Muscle of leg (tissue), 16 donors: ENCODE results near the gene TRIM38. TPM values are rescaled to one million over a fixed set of nuclear protein-coding genes. Genes with fewer than 3 reads are reported as not detected.

Experiments
- DNase-seq: peaks from one replicate; pipeline ENCODE4 v3.0.0; 2013
- H3K27ac ChIP-seq: one replicate; pipeline ENCODE4 v1.5.1; 2013; ENCODE audit warnings: mild to moderate bottlenecking, low read length, control low read depth
- H3K27me3 ChIP-seq: one replicate; pipeline ENCODE4 v1.6.1; 2013; ENCODE audit warnings: low read length; ENCODE audit not compliant: control insufficient read depth, insufficient read depth
- H3K36me3 ChIP-seq: one replicate; pipeline ENCODE4 v1.6.1; 2013; ENCODE audit warnings: low read length; ENCODE audit not compliant: control insufficient read depth, insufficient read depth
- H3K4me1 ChIP-seq: one replicate; pipeline ENCODE4 v1.6.1; 2013; ENCODE audit warnings: low read length; ENCODE audit not compliant: control insufficient read depth, insufficient read depth
- H3K4me3 ChIP-seq: one replicate; pipeline ENCODE4 v1.5.1; 2013; ENCODE audit warnings: low read length, control low read depth
- H3K9me3 ChIP-seq: replicated peaks from 2 replicates; pipeline ENCODE4 v1.6.1; 2013; ENCODE audit warnings: low read depth, low read length; ENCODE audit not compliant: control insufficient read depth
- WGBS: methylation state at CpG from one replicate; pipeline ENCODE4 v1.1.5; 2013; ENCODE audit warnings: missing lambda C conversion rate; ENCODE audit not compliant: insufficient coverage; 5-methylcytosine and 5-hydroxymethylcytosine counted together
- long read RNA-seq, 11 donors: transcript quantifications; one replicate each; lab custom pipeline, GENCODE V29; 2026
- polyA plus RNA-seq, 8 donors: library from polyadenylated mRNA; unstranded; fragments of 120-200 nt; gene quantifications; one replicate each; pipeline versions ENCODE4 v1.2.1 to v1.2.3, GENCODE V29; 2013; ENCODE audit warnings: inconsistent platforms in 1 of 8, low replicate concordance in 1 of 8; ENCODE audit not compliant: insufficient read length in 8 of 8, insufficient read depth in 1 of 8
- total RNA-seq: library from RNA; stranded (reverse); fragments of 120-200 nt; gene quantifications from one replicate; pipeline ENCODE4 v1.2.4, GENCODE V29; 2013

Gene TRIM38, protein sequence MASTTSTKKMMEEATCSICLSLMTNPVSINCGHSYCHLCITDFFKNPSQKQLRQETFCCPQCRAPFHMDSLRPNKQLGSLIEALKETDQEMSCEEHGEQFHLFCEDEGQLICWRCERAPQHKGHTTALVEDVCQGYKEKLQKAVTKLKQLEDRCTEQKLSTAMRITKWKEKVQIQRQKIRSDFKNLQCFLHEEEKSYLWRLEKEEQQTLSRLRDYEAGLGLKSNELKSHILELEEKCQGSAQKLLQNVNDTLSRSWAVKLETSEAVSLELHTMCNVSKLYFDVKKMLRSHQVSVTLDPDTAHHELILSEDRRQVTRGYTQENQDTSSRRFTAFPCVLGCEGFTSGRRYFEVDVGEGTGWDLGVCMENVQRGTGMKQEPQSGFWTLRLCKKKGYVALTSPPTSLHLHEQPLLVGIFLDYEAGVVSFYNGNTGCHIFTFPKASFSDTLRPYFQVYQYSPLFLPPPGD
- total RNA-seq (4.8 TPM), polyA plus RNA-seq (10 to 100 TPM in 1 of 8 donors, 1 to 10 TPM in 7; 4.8 to 11.5 (median 6.2) TPM)
- long read RNA-seq, donor 1: 0 reads
- long read RNA-seq, donor 2: 0 reads
- long read RNA-seq, donor 3: 0 reads
- long read RNA-seq, donor 4, partial matches to known transcripts: 5 of 5 reads
- long read RNA-seq, donor 4, other reads (novel, unspliced or antisense): 0 of 5 reads
- long read RNA-seq, donor 5, full-length matches to known transcripts: 6 of 6 reads
- long read RNA-seq, donor 5, partial matches to known transcripts: 0 of 6 reads
- long read RNA-seq, donor 5, other reads (novel, unspliced or antisense): 0 of 6 reads
- long read RNA-seq, donor 6, full-length matches to known transcripts: 1 of 1 reads
- long read RNA-seq, donor 6, partial matches to known transcripts: 0 of 1 reads
- long read RNA-seq, donor 6, other reads (novel, unspliced or antisense): 0 of 1 reads
- long read RNA-seq, donor 7, full-length matches to known transcripts: 1 of 1 reads
- long read RNA-seq, donor 7, partial matches to known transcripts: 0 of 1 reads
- long read RNA-seq, donor 7, other reads (novel, unspliced or antisense): 0 of 1 reads
- long read RNA-seq, donor 8, full-length matches to known transcripts: 1 of 1 reads
- long read RNA-seq, donor 8, partial matches to known transcripts: 0 of 1 reads
- long read RNA-seq, donor 8, other reads (novel, unspliced or antisense): 0 of 1 reads
- long read RNA-seq, donor 9, full-length matches to known transcripts: 2 of 2 reads
- long read RNA-seq, donor 9, partial matches to known transcripts: 0 of 2 reads
- long read RNA-seq, donor 9, other reads (novel, unspliced or antisense): 0 of 2 reads
- long read RNA-seq, donor 10, full-length matches to known transcripts: 4 of 4 reads
- long read RNA-seq, donor 10, partial matches to known transcripts: 0 of 4 reads
- long read RNA-seq, donor 10, other reads (novel, unspliced or antisense): 0 of 4 reads
- long read RNA-seq, donor 11, full-length matches to known transcripts: 2 of 2 reads
- long read RNA-seq, donor 11, partial matches to known transcripts: 0 of 2 reads
- long read RNA-seq, donor 11, other reads (novel, unspliced or antisense): 0 of 2 reads

DNA sequence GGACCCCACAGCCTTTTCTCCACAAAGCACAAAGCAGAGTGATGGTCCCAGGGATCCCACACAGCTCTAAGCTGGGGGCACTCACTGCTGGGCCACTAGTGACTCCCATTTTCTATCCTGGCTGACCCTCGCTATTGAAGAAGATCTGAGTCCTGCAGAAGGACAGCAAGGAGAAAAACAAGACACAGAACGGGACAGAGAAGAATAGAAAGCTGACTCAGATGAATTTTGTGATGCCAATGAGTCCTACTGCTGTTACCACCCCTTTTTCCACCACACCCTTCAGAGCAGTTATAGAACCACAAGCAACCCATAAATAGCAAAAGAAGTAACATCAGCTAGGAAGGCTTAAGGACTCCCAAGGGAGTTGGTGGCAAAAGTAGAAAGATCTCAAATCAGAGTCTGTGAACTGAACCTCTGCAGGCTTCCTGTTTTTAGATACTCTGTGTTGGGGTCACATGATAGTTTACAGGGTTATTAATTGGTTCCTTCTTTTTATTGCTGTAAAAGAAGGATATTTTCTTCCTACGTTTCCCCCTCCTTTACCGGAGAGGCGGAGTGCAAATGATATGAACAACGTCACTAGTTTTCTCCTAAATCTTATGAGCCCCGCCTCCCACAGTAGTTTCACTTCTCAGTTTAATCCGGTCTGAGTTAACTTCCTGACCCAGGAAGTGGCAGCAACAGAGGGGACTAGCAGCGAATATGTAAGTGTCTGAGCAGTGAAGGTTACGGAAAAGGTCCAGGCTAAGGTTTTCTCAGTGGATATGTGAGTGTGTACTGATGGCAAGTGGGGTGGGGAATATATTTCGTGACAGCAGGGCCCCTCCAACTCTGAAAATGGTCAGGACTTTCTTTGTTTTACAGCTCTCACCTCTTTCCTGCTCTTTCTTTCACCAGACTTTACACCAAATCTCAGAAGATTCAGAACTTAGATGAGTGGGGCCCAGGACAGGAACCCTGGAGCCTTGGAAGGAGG, at the start of gene TRIM38:
Gene TRIM38, plus strand, starts transcription at position 654 of the 979 bp plus-strand sequence. CDS start 3,721 bp downstream, outside the sequence.
- peaks cover 29% of the 10 kb centered on the region for H3K4me1 ChIP-seq
- DNase-seq: peak; percentile 98

DNA sequence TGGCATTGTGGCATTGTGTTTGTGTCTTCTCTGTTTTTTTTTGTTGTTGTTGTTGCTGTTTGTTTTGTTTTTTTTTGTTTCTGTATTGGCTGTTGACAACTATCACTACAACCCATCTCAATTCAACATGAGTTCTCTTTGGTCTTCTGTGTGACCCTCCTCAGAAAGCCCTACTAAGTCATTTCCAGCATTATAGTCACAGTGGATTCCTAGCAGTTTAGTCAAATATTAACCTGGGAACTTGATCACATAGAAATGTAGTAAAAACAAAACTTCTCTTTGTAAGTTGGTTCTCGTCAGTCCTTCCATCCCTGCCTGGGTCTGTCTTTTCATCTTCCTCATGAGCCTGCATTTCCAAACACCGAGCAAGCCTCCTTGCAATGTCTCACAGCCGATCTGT, 48.9 kb upstream of the TRIM38 start:
- H3K27me3 ChIP-seq: no peaks in the 10 kb centered on the region
- DNase-seq: no peak
- no peak overlapping the region for H3K4me3 ChIP-seq
- 40% methylated on average over 1 of the region's 3 CpGs for WGBS
- H3K27ac ChIP-seq: no peak overlapping the region
- H3K4me1 ChIP-seq: no peaks in the 10 kb centered on the region
- H3K36me3 ChIP-seq: no peaks in the 10 kb centered on the region
- no peaks in the 10 kb centered on the region for H3K9me3 ChIP-seq

More for the DNA sequence above, at the start of gene TRIM38:
- Histone ChIP-seq H3K36me3 (peaks cover 18% of the 10 kb centered on the region), H3K4me3 (peak within 1 kb of the TSS; percentile 78), H3K9me3 (peaks cover 7% of the 10 kb centered on the region), H3K27ac (peak within 1 kb of the TSS; percentile 95), H3K27me3 (no peaks in the 10 kb centered on the region)
- 0% methylated on average over 1 of the region's 11 CpGs for WGBS

DNA sequence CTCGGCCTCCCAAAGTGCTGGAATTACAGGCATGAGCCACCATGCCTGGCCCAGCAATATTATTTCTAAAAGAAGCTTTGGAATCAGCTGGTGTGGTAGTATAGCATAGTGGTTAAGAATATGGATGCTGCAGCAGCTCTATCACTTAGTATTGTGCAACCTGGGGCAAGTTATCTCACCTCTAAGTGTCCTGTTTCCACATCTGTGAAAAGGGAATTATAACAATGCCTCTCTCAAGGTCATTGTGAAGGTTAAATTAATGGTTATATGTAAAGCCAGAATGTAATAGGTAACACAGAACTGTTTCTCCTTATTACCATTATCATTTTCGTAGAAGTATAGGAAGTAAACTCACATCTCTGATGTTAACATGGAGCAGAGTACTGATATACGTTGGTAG, 46.3 kb upstream of the TRIM38 start:
- Histone ChIP-seq H3K4me3 (no peak overlapping the region), H3K27me3 (no peaks in the 10 kb centered on the region), H3K36me3 (no peaks in the 10 kb centered on the region), H3K4me1 (no peaks in the 10 kb centered on the region), H3K9me3 (no peaks in the 10 kb centered on the region), H3K27ac (no peak overlapping the region)
- DNase-seq: no peak
- 70% methylated on average over 1 of the region's 3 CpGs for WGBS

DNA sequence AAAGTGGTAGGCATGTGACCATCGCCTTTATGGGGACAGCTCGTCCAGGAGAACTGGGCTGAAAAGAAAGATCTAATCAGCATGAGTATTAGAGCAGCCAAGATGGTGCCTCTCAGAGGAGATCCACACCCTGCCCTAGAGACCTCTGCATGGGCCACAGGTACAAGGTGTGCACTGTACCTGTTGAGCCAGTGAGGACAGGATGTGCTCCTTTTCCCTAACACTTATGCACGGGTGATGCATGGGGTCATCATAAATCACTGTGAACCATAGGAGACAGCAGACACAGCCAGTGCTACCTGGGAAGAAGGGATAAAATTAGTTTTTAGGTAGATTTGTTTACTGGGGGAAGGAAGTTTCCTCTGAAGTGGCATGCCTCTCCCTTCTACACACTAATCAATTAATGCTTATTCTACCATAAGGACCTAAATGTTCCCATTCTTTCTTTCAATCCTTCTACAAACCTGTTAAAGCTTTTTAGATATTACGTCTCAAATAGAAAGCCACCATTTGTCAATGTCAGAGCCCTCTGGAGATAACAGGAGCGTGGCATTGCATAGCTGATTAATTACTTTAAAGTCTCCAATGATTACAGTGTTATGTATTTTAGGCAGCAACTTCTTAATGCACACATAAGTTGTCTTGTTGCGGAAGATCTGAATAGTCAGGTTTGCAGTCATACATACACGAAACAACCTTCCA, 45.7 kb upstream of the TRIM38 start:
- Histone ChIP-seq H3K9me3 (no peaks in the 10 kb centered on the region), H3K27me3 (no peaks in the 10 kb centered on the region), H3K36me3 (no peaks in the 10 kb centered on the region), H3K4me3 (no peak overlapping the region), H3K4me1 (no peaks in the 10 kb centered on the region), H3K27ac (no peak overlapping the region)
- no peak for DNase-seq
- 100% methylated on average over 2 of the region's 7 CpGs for WGBS

DNA sequence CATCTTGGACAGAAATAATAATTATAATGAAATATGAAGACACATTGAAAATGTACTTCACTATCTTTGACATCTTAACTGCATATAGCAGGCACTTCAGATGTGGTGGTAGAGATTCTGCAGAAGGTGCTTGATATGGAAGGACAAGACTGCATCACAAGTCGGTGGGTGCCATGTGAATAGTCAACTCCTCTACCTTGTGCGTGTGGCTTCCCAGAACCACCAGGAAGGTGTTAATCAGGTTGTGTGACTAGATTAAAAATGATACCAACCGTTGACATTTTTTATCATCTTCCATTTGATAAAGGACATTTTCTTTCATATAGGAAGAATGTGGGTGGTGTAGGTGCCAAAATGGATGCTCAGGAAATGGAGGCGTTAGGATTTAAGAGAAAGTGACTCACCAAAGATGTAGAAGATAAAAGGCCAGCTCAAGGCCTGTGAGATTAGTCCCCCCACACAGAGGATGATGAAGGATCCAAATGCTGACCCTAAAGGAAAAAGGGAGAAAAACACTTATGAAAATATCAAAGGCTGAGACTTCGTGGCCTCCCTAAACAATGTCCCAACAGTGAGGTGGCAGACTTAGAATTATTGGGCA, 44.4 kb upstream of the TRIM38 start:
- no peak overlapping the region for H3K27ac ChIP-seq

DNA sequence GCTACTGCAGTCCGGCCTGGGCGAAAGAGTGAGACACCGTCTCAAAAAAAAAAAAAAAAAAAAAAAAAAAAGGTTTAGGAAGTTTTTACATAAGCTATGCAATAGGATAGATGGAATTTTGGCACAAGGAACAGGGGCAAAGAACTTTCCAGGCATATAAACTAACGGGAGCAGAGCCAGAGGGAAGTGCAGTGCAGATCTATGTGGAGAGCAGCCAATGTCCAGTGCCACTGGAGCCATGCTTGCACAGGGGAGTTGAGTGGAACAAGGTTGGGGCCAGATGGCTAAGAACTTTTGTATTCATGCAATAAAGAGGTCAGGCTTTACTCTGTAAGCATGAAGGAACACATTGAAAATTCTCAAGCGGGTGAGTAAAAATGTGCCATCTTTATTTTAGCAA, 42.9 kb upstream of the TRIM38 start:
- no peak for DNase-seq
- no peaks in the 10 kb centered on the region for H3K9me3 ChIP-seq
- 68% methylated on average over 2 of the region's 5 CpGs for WGBS

More for the DNA sequence above, 44.4 kb upstream of the TRIM38 start:
- Histone ChIP-seq H3K4me1 (no peaks in the 10 kb centered on the region), H3K4me3 (no peak overlapping the region), H3K9me3 (no peaks in the 10 kb centered on the region), H3K27me3 (no peaks in the 10 kb centered on the region), H3K36me3 (no peaks in the 10 kb centered on the region)
- no CpG with 5 or more reads among the region's 5 CpGs for WGBS
- no peak for DNase-seq

DNA sequence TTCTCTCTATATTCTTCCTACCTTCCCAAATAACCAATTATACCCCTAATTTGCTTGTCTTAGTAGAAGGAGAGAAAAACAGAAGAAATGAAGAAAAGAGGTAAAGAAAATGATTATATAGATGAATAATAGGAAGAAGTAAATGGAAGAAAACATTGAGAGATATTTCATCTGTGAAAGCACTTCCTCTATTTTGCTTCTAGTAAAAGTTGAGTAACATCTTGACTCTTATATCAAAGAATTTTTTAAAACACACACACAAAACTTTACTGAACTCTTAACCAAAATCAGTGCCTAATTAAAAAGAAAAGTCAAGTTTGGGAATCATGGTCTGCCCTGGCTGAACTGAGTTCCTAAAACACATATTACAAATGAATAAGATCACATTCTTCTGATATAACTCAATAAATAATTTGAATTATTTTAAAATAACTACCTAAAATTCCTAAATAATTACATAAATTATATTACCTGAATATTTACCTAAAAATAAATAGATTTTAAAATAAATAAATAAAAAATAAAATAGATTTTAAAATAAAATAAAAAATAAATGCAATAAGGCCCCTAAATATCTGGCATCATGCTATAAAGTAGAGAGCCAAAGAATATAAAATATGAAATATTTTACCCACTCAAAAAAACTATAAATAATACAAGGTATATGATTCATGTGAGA, 40.9 kb upstream of the TRIM38 start:
- H3K27me3 ChIP-seq: no peaks in the 10 kb centered on the region
- H3K36me3 ChIP-seq: no peaks in the 10 kb centered on the region
- no peak overlapping the region for H3K4me3 ChIP-seq
- no peak overlapping the region for H3K27ac ChIP-seq
- H3K4me1 ChIP-seq: no peaks in the 10 kb centered on the region
- DNase-seq: no peak
- H3K9me3 ChIP-seq: no peaks in the 10 kb centered on the region

More for the DNA sequence above, 42.9 kb upstream of the TRIM38 start:
- Histone ChIP-seq H3K27ac (no peak overlapping the region), H3K4me3 (no peak overlapping the region), H3K27me3 (no peaks in the 10 kb centered on the region), H3K4me1 (no peaks in the 10 kb centered on the region), H3K36me3 (no peaks in the 10 kb centered on the region)

DNA sequence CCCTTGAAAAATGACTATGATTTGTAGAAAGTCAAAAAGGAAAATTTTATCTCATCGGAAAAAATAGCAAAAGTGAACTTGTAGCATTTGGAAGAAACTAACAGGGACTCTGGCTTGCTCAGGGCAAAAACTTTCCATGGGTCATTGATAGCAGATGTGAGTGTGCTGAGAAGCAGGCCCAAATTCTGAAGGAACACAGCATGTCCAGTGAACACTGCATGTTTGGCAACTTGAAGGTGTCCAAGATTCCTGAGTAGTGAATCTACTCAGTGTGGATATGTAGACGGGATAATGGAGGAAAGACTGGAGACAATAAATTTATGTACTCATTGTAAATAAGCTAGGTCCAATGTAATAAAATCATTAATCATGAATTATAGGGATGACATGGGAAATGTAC, 40.3 kb upstream of the TRIM38 start:
- 100% methylated on average over 1 of the region's 2 CpGs for WGBS
- no peaks in the 10 kb centered on the region for H3K4me1 ChIP-seq
- H3K9me3 ChIP-seq: no peaks in the 10 kb centered on the region
- no peak overlapping the region for H3K4me3 ChIP-seq
- no peaks in the 10 kb centered on the region for H3K27me3 ChIP-seq
- DNase-seq: peak; percentile 56
- no peaks in the 10 kb centered on the region for H3K36me3 ChIP-seq
- no peak overlapping the region for H3K27ac ChIP-seq
